ENCODE results near the gene ATAD3B.
A peak's percentile ranks its signal among the peaks of the same experiment; 100 is the strongest.
"Not testable (repeated sequence)": the region's sequence is repeated elsewhere in the genome, so short reads cannot be mapped to it uniquely, and the experiment has no call there.

ATAD3B gene

DNA sequence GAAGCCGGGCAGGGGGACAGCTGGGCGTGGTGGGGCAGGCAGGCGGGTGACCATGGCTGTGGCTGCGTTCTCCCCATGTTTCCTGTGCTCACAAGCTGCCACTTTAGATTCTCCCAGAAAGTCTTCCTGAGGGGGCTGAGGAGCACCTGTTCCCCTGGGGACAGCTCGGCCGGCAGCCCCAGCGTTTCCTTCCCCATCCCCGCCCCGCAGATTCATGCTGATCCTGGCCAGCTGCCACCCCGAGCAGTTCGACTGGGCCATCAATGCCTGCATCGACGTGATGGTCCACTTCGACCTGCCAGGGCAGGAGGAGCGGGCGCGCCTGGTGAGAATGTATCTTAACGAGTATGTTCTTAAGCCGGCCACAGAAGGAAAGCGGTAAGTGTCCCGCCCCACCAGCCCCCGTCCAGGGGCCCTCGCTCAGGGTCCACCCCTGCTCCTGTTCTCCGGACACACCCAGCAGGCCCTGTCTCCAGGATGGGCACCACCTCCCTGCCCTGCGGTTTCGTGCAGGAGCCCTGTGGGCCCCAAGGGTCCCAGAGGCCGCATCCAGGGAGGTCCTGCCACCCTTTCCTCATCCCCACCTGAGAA, 10.9 kb upstream of the ATAD3B start:
- TF ChIP-seq, protein P1, sequence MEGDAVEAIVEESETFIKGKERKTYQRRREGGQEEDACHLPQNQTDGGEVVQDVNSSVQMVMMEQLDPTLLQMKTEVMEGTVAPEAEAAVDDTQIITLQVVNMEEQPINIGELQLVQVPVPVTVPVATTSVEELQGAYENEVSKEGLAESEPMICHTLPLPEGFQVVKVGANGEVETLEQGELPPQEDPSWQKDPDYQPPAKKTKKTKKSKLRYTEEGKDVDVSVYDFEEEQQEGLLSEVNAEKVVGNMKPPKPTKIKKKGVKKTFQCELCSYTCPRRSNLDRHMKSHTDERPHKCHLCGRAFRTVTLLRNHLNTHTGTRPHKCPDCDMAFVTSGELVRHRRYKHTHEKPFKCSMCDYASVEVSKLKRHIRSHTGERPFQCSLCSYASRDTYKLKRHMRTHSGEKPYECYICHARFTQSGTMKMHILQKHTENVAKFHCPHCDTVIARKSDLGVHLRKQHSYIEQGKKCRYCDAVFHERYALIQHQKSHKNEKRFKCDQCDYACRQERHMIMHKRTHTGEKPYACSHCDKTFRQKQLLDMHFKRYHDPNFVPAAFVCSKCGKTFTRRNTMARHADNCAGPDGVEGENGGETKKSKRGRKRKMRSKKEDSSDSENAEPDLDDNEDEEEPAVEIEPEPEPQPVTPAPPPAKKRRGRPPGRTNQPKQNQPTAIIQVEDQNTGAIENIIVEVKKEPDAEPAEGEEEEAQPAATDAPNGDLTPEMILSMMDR (conservative IDR thresholded peaks at IDR 0.05), result no peak
- no peak overlapping the region for H3K27ac ChIP-seq

DNA sequence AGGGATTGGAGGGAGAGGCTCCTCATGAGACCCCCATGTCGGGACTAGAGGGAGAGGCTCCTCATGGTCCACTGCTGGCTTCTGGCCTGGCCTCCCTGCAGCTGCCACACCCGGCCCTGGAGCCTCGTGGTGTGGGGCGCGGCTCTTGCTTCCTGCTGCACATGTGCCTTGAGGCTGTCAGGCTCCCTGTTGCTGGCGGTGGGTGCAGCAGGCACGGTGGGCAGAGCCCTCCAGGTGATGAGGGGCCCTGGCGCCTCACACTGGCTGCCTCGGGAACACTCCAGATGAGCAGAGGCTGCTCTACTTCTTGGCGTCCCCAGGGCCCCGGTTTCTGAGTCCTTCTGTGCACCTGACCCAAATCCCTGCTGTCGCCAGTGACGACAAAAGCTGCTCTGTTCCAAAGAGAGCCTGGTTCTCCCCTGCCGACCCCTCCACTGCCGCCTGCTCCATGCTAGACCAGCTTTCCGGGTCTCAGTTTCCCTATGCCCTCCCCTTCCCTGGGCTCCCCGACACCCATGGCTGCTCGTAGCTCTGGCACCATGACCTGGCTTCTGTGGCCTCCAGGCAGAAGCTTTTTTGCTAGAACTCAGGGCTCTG, 9.7 kb upstream of the ATAD3B start:
- no peak overlapping the region for H3K27ac ChIP-seq
- TF ChIP-seq, protein P1 (conservative IDR thresholded peaks at IDR 0.05), result no peak

DNA sequence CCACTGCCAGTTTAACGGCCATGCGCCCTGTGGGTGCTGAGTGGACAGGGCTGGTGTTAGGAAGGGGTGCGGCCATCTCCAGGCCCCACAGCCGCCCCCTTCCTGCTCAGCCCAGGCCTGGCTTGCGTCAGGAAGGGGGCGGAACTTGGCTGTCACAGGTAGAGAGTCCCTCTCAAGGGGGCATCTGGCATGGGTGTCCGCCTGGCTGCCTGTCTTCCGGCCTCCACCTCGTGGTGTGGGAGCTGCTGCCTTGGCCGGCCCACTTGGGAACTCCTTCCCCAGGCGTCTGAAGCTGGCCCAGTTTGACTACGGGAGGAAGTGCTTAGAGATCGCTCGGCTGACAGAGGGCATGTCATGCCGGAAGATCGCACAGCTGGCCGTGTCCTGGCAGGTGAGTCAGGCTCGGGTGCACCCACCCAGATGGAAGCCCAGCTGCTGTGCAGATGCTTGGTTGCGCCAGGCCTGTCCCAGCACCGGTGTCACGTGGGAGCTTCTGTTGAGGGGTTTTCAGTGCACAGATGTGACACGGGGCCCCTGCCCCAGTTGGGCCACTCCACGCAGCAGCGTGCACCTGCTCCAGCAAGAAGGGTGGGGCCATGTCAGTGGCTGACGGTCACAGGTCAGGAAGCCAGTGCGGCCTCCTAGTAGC, 9.1 kb upstream of the ATAD3B start:
- H3K27ac ChIP-seq, result no peak overlapping the region
- TF ChIP-seq, protein P1 (conservative IDR thresholded peaks at IDR 0.05), result no peak

DNA sequence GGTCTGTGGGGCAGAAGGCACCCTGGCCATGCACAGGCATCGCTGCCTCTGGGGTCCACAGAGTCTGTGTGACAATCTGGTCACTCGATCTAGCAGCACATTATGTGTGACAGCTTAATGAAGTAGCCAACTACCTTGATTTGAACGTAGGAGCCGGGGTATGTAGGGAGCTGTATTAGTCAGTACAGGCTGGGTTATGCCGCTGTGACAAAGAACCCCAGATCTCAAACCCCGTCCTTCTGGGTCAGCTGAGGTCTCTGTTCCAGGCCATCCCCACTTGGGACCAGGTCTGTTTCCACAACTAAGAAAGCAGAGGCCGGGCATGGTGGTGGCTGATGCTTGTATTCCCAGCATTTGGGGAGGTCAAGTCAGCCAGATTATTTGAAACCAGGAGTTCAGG, 8.3 kb upstream of the ATAD3B start:
- H3K27ac ChIP-seq, result no peak overlapping the region
- TF ChIP-seq, protein P1 (conservative IDR thresholded peaks at IDR 0.05), result no peak

DNA sequence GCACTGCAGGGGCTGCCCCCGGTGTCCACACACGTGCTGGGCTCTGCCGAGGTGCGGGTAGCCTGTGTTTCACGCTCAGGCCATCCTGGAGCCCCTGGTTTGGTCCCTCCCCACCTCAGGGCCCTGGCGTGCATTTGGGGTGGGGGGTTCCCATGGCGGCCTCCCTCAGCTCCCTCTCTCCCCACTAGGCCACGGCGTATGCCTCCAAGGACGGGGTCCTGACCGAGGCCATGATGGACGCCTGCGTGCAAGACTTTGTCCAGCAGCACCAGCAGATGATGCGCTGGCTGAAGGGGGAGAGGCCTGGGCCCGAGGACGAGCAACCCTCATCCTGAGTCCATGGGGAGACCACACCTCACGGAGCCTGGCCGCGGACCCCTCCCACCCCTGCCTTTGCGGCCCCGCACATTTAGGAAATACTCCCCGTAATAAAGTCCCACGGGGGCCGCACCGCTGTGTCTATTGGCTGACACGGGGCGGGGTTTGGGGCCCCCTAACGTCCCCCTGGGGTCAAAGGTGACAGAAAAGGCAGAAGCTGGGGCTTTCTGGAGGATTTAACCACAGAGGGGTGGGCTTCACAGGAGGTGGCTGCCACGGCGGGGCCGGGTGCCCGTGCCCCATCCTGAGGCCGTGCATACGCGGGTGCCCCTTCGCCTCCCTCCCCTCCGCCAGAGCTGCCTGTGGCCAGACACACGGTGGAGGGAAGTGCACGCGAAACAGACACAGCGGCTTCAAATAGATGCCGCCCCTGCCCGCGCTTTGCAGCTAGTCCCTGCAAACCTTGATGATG, 3.2 kb upstream of the ATAD3B start:
- H3K27ac ChIP-seq, result not testable (repeated sequence)

DNA sequence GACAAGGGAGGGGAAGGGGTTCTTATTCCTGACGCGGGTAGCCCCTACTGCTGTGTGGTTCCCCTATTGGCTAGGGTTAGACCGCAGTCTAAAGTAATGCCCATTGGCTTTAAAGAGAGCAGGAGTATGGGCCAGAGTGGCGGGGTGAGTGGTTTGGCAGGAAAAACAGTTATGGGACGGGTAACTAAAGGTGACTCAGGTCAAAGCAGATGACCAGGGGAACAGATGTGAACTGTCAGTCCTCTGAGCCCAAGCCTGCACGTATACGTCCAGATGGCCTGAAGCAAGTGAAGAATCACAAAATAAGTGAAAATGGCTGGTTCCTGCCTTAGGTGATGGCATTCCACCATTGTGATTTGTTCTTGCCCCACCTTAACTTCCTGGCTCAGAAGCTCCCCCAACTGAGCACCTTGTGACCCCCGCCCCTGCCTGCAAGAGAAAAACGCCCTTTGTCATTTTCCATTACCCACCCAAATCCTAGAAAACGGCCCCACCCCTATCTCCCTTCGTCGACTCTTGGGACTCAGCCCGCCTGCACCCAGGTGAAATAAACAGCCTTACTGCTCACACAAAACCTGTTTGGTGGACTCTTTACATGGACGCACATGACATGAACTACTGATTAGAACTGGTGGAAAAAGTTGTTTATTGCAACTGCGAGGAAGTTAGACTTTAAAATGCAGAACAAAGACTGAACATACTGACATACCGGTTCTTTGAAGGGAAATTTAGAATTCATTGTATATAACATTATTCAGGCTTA, 758 bp upstream of the ATAD3B start:
- TF ChIP-seq, protein P1 (conservative IDR thresholded peaks at IDR 0.05), result no peak
- peak overlapping the region; percentile 89 for H3K27ac ChIP-seq

DNA sequence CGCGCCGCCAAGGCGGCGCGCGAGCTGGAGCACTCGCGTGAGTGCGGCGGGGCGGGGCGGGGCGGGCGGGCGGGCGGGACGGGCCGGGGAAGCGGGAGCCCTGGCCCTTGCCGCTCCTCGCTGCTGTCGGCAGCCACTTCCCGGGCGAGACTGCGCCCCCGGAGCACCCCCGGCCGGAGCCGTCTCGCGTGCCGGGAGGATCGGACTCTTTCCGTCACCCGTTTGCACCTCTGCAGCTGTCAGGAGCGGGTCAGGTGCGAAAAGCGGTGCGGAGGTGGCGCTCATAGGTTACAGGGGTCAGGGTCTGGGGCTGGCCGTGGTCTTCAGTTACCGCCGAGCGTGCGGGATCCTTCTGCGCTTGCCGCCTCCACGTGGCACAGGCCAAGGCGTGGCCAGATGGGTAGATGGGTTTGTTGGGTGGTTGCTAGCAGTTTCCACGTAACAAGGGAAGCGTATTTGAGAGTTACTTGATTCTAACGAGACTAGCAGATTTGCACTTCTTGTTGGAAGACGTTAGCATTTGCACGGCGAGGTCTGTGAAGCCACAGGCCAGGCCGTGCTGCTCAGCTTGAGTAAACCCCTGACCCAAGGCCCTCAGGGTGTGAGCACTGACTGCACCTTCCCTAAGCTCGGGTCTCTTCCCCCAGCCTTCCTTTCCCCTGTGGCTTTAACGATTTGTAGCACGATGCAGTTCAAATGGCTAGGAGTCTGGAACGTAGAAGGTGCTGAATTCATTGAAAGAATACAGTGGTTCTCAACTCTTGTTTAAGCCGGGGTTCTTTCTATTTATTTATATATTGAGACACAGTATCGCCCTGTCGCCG, 700 bp downstream of the ATAD3B start:
- H3K27ac ChIP-seq, result peak overlapping the region; percentile 89

DNA sequence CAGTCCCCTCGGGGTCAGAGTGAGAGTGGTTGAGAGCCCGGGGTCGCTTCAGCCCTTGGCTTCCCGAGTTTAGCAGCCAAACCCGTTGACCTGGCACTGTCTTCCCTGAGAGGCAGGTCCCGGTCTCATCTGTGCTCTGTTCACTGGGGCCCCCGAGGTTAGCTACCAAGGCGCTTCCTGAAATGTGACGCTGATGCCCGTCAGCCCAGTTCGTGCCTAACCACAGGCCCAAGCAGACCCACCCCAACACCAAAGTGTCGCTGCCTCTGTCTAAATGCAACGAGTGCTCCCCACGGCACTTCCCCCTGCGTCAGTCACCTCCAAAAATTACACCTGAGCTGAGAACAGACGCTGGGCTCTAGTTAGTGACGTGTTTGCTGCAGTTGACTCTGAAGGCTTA, 4.4 kb downstream of the ATAD3B start:
- not testable (repeated sequence) for H3K27ac ChIP-seq

All from VCaP (cell line).